Transverse colon (tissue), 4 donors: ENCODE results near the gene NLGN3. TPM values are rescaled to one million over a fixed set of nuclear protein-coding genes. Genes with fewer than 3 reads are reported as not detected.

Experiments used
- DNase-seq: peaks from one replicate; pipeline ENCODE4 v3.0.0-alpha.2; 2019
- H3K27ac ChIP-seq, 4 donors: fragments of 200-600 bp; sonication (generic); 2 replicates each; pipeline ENCODE4 v1.5.1; 2016 to 2018; ENCODE audit warnings: inconsistent platforms in 4 of 4
- H3K27me3 ChIP-seq: fragments of 200-600 bp; sonication (generic); 2 replicates; pipeline ENCODE4 v1.5.1; 2017; ENCODE audit warnings: inconsistent platforms
- H3K36me3 ChIP-seq, 4 donors: fragments of 200-600 bp; sonication (generic); 2 replicates each; pipeline ENCODE4 v1.5.1; 2017 to 2019; ENCODE audit warnings: inconsistent platforms in 4 of 4
- H3K4me1 ChIP-seq, 4 donors: fragments of 200-600 bp; sonication (generic); 2 replicates each; pipeline ENCODE4 v1.5.1; 2017 to 2020; ENCODE audit warnings: inconsistent platforms in 4 of 4
- H3K4me3 ChIP-seq, 4 donors: fragments of 200-600 bp; sonication (generic); 1 replicate in 1 of 4; 2 replicates in 3 of 4; pipeline versions ENCODE4 v1.5.1 to v1.6.1; 2017 to 2019; ENCODE audit warnings: inconsistent platforms in 4 of 4
- H3K9me3 ChIP-seq, 2 donors: fragments of 200-600 bp; sonication (generic); 2 replicates each; pipeline ENCODE4 v1.5.1; 2017 to 2019; ENCODE audit warnings: inconsistent platforms in 2 of 2
- CTCF ChIP-seq, 5 experiments: fragments of 200-600 bp in 3 of 5; fragments of 450-650 bp in 2 of 5; sonication (generic) in 3 of 5; IDR thresholded peaks; 1 replicate in 2 of 5; 2 replicates in 3 of 5; pipeline ENCODE4 v1.5.1; 2016 to 2017; ENCODE audit warnings: antibody characterized with exemption in 5 of 5, inconsistent platforms in 3 of 5, mild to moderate bottlenecking in 2 of 5, moderate library complexity in 1 of 5
- EP300 ChIP-seq: sonication (generic); formaldehyde crosslinking; IDR thresholded peaks from one replicate; pipeline ENCODE4 v1.6.1; 2017; ENCODE audit warnings: antibody characterized with exemption, low read depth
- POLR2A ChIP-seq: fragments of 450-650 bp; IDR thresholded peaks from one replicate; pipeline ENCODE4 v1.6.1; 2016; ENCODE audit warnings: antibody characterized with exemption, mild to moderate bottlenecking, moderate library complexity
- POLR2AphosphoS5 ChIP-seq, 3 donors: sonication (generic); formaldehyde crosslinking; IDR thresholded peaks; one replicate each; pipeline ENCODE4 v1.6.1; 2016; ENCODE audit warnings: antibody characterized with exemption in 3 of 3
- WGBS, 2 donors: methylation state at CpG; one replicate each; pipeline ENCODE4 v1.1.5; 2018; ENCODE audit warnings: low coverage in 1 of 2; 5-methylcytosine and 5-hydroxymethylcytosine counted together
- in situ Hi-C, 4 donors: fragments of 200-750 bp; cut with MboI; loops; one replicate each; pipeline versions ENCODE4 v1.15.0 to v1.15.1; 2017; ENCODE audit warnings: low sequenced_read_pairs in 3 of 4, low pct_ligation_motif_present in 1 of 4, low pct_unique_long_range_greater_than_20kb in 1 of 4
- intact Hi-C: fragments of 100-400 bp; cut with DNase I; formaldehyde crosslinking; loops from one replicate; pipeline ENCODE4 v1.15.1; 2023; ENCODE audit warnings: low total_unique reads
- total RNA-seq, 4 donors: library from RNA; depleted of rRNA; stranded (reverse); fragments of >200 nt; gene quantifications; one replicate each; pipeline ENCODE4 v1.1.0, GENCODE V29; 2016

Gene NLGN3
- total RNA-seq, 4 donors from 2014 or later = 0.40 to 1.1 (median 0.64) TPM; not detected in 1

GRCh38 chrX:71181910-71182799 lies 37.5 kb downstream of the NLGN3 start:
- intact Hi-C loops (no loop called here), in situ Hi-C loops (loop anchor here in 2 of 4 donors (25.0 kb wide), 3 partner anchors 95 to 420 kb away; partner anchors contain the start of gene FOXO4 (in 1 of the 2))
- Histone ChIP-seq H3K27ac (peak overlapping the region; percentile 75 to 89 (median 86)), H3K27me3 (no peaks in the 10 kb centered on the region), H3K36me3 (no peaks in the 10 kb centered on the region), H3K4me1 (peaks cover 0 to 10% (median 0%) of the 10 kb centered on the region in 4 donors), H3K9me3 (no peaks in the 10 kb centered on the region), H3K4me3 (peak overlapping the region in 3 of 4 donors; percentile 24 to 51 (median 34))
- TF ChIP-seq CTCF (IDR thresholded peaks at IDR 0.05) (no peak), EP300 (no peak), POLR2AphosphoS5 (IDR thresholded peaks at IDR 0.05) (peak; percentile 72 to 92 (median 84)), POLR2A (peak; percentile 75)
- WGBS, 2 donors = 42% methylated on average over 42 of the region's 42 CpGs; no CpG with 5 or more reads in 1 of the 2 donors
- peak; percentile 88 for DNase-seq

- Histone ChIP-seq H3K4me3 (peak overlapping the region in 2 of 4 donors; percentile 32 to 51), H3K4me1 (peaks cover 0 to 10% (median 0%) of the 10 kb centered on the region in 4 donors), H3K27ac (peak overlapping the region; percentile 75 to 88 (median 84)), H3K36me3 (no peaks in the 10 kb centered on the region), H3K27me3 (no peaks in the 10 kb centered on the region), H3K9me3 (no peaks in the 10 kb centered on the region)
- TF ChIP-seq POLR2A (no peak), POLR2AphosphoS5 (IDR thresholded peaks at IDR 0.05) (no peak), EP300 (no peak), CTCF (IDR thresholded peaks at IDR 0.05) (no peak)
- 62% methylated on average over 2 of the region's 2 CpGs; no CpG with 5 or more reads in 1 of the 2 donors for WGBS, 2 donors
- in situ Hi-C loops (loop anchor here in 2 of 4 donors (25.0 kb wide), 3 partner anchors 96 to 421 kb away; partner anchors contain the start of gene FOXO4 (in 1 of the 2)), intact Hi-C loops (no loop called here)
- DNase-seq = no peak
Measured at GRCh38 chrX:71182871-71183270, 38.2 kb downstream of the NLGN3 start.

- H3K4me1 ChIP-seq = peaks cover 0 to 10% (median 0%) of the 10 kb centered on the region in 4 donors
- no peaks in the 10 kb centered on the region for H3K36me3 ChIP-seq
- H3K27ac ChIP-seq = peak overlapping the region in 3 of 4 donors; percentile 75 to 84 (median 84)
- WGBS, 2 donors = 68 to 100% methylated on average over 1 to 6 of the region's 6 CpGs
- in situ Hi-C loops (loop anchor here in 2 of 4 donors (25.0 kb wide), 3 partner anchors 96 to 421 kb away; partner anchors contain the start of gene FOXO4 (in 1 of the 2)), intact Hi-C loops (no loop called here)
- H3K27me3 ChIP-seq = no peaks in the 10 kb centered on the region
- TF ChIP-seq POLR2A (no peak), POLR2AphosphoS5 (IDR thresholded peaks at IDR 0.05) (no peak), EP300 (no peak), CTCF (IDR thresholded peaks at IDR 0.05) (no peak)
- no peak for DNase-seq
- H3K9me3 ChIP-seq = no peaks in the 10 kb centered on the region
- H3K4me3 ChIP-seq = no peak overlapping the region
Measured at GRCh38 chrX:71183341-71183740, 38.7 kb downstream of the NLGN3 start.

- no peak for DNase-seq
- Histone ChIP-seq H3K27me3 (no peaks in the 10 kb centered on the region), H3K9me3 (no peaks in the 10 kb centered on the region), H3K36me3 (no peaks in the 10 kb centered on the region), H3K4me1 (peaks cover 0 to 10% (median 0%) of the 10 kb centered on the region in 4 donors), H3K27ac (no peak overlapping the region), H3K4me3 (no peak overlapping the region)
- WGBS, 2 donors = 54 to 67% methylated on average over 5 of the region's 5 CpGs
- intact Hi-C loops = no loop called here
- TF ChIP-seq POLR2A (no peak), CTCF (IDR thresholded peaks at IDR 0.05) (no peak), POLR2AphosphoS5 (IDR thresholded peaks at IDR 0.05) (no peak), EP300 (no peak)
- in situ Hi-C loops = loop anchor here in 2 of 4 donors (25.0 kb wide), 3 partner anchors 97 to 422 kb away; partner anchors contain the start of gene FOXO4 (in 1 of the 2)
Measured at GRCh38 chrX:71184092-71184491, 39.5 kb downstream of the NLGN3 start.
